GM20431 (cell line): ENCODE results near the gene S100A4.

Experiments used
- in situ Hi-C: fragments of 300-500 bp; cut with MseI, MboI; formaldehyde crosslinking; loops from one replicate; pipeline ENCODE4 v1.15.0; 2020; ENCODE audit warnings: low sequenced_read_pairs; ENCODE audit not compliant: unreplicated experiment

The S100A4 gene

GRCh38 chr1:153549741-153550397 lies 4.3 kb upstream of the S100A4 start:
- in situ Hi-C loops, result no loop called here

- in situ Hi-C loops, result no loop called here
Observed at GRCh38 chr1:153548722-153549688, 3.4 kb upstream of the S100A4 start, which contains the start of gene S100A3. S100A3 (minus strand) TSS chr1:153549258; CDS start chr1:153548485, 773 bp downstream.

GRCh38 chr1:153547560-153548551 lies 2.2 kb upstream of the S100A4 start:
- in situ Hi-C loops, result no loop called here

- in situ Hi-C loops, result no loop called here
Observed at GRCh38 chr1:153546796-153547559, 1.4 kb upstream of the S100A4 start.

- in situ Hi-C loops, result no loop called here
Observed at GRCh38 chr1:153546371-153546770, 765 bp upstream of the S100A4 start.

GRCh38 chr1:153544453-153545066 lies 1.0 kb downstream of the S100A4 start:
- in situ Hi-C loops, result no loop called here

GRCh38 chr1:153543736-153544135 lies 1.9 kb downstream of the S100A4 start:
- in situ Hi-C loops, result no loop called here

GRCh38 chr1:153542956-153543711 lies 2.5 kb downstream of the S100A4 start:
- in situ Hi-C loops, result no loop called here

GRCh38 chr1:153541641-153542590 lies 3.7 kb downstream of the S100A4 start:
- in situ Hi-C loops, result no loop called here

- in situ Hi-C loops, result no loop called here
Observed at GRCh38 chr1:153540394-153541361, 4.9 kb downstream of the S100A4 start, which contains the start of gene S100A5. S100A5 (minus strand) TSS chr1:153540934; CDS start chr1:153540191, 743 bp downstream.

- in situ Hi-C loops, result no loop called here
Observed at GRCh38 chr1:153539395-153540093, 6.1 kb downstream of the S100A4 start.

GRCh38 chr1:153538315-153538821 lies 7.2 kb downstream of the S100A4 start:
- in situ Hi-C loops, result no loop called here

- in situ Hi-C loops, result no loop called here
Observed at GRCh38 chr1:153537376-153537730, 8.3 kb downstream of the S100A4 start.

GRCh38 chr1:153536671-153537375 lies 8.8 kb downstream of the S100A4 start:
- in situ Hi-C loops, result no loop called here
